ENCODE data around the gene CNTN1.

GRCh38 chr12:40976546-40976945, 284.3 kb downstream of the CNTN1 start:
- TF ChIP-seq ARNT (IDR thresholded peaks at IDR 0.05): no peak
- TF ChIP-seq BHLHE40 (IDR thresholded peaks at IDR 0.05; ENCODE audit: borderline replicate concordance): no peak
- no peak for TF ChIP-seq HDGF (IDR thresholded peaks at IDR 0.05; ENCODE audit: borderline replicate concordance)
- no peak for TF ChIP-seq SUZ12 (IDR thresholded peaks at IDR 0.05)
- TF ChIP-seq FOXK2 (IDR thresholded peaks at IDR 0.05): no peak
- no peak for TF ChIP-seq FOXM1 (IDR thresholded peaks at IDR 0.05; ENCODE audit: borderline replicate concordance)
- no peak for TF ChIP-seq ELF4 (IDR thresholded peaks at IDR 0.05)
- TF ChIP-seq FOXA1 (IDR thresholded peaks at IDR 0.05): no peak
- no peak for TF ChIP-seq NFRKB (IDR thresholded peaks at IDR 0.05)
- no peak for TF ChIP-seq PKNOX1 (IDR thresholded peaks at IDR 0.05)

Data from HEK293T (cell line).